Right lobe of liver (tissue), 4 donors: ENCODE data around the gene ZDHHC22.

Source experiments
- CTCF ChIP-seq, 4 donors: fragments of 200-600 bp in 3 of 4; fragments of 450-650 bp in 1 of 4; IDR thresholded peaks; one replicate each; pipeline versions ENCODE4 v1.5.1 to v1.8.0; 2016 to 2022; ENCODE audit warnings: antibody characterized with exemption in 4 of 4, mild to moderate bottlenecking in 2 of 4
- POLR2A ChIP-seq: fragments of 450-650 bp; IDR thresholded peaks from one replicate; pipeline ENCODE4 v1.6.1; 2017; ENCODE audit warnings: antibody characterized with exemption, mild to moderate bottlenecking
- donor health status: DM: no; HTN: no; CAD: no.
- donor health status: DM: no; HTN: no; CAD: no.
- donor health status: DM: no; HTN: yes; CAD: no.

- TF ChIP-seq CTCF (IDR thresholded peaks at IDR 0.05), result no peak
- TF ChIP-seq POLR2A, result no peak
These were observed 20.5 kb downstream of the ZDHHC22 start for GRCh38 chr14:77120771-77121743.
